GM12878 (cell line): ENCODE data around the gene LRFN2.

Experiments used
- BHLHE40 ChIP-seq, 2 experiments: fragments of 450-650 bp in 1 of 2; IDR thresholded peaks; 2 replicates each; pipeline ENCODE4 v1.6.1; 2011 to 2017; ENCODE audit warnings: low read depth in 2 of 2, borderline replicate concordance in 1 of 2, improper control_type of control experiment in 1 of 2, low read length in 1 of 2, mild to moderate bottlenecking in 1 of 2
- EP300 ChIP-seq, 2 experiments: fragments of 150-350 bp in 1 of 2; IDR thresholded peaks; 2 replicates each; pipeline ENCODE4 v1.6.1; 2011 to 2012; ENCODE audit warnings: low read depth in 2 of 2, low read length in 2 of 2, borderline replicate concordance in 1 of 2, improper control_type of control experiment in 1 of 2, inconsistent platforms in 1 of 2; ENCODE audit not compliant: control insufficient read depth in 1 of 2
- EZH2 ChIP-seq: IDR thresholded peaks from 2 replicates; pipeline ENCODE4 v1.6.1; 2012; ENCODE audit warnings: low read depth, mild to moderate bottlenecking, control low read depth, inconsistent platforms, low read length, borderline replicate concordance; ENCODE audit not compliant: control insufficient read depth
- HDAC6 ChIP-seq: fragments of 200-600 bp; sonication (generic); IDR thresholded peaks from one replicate; pipeline ENCODE4 v1.8.0; 2017; ENCODE audit warnings: antibody characterized with exemption; ENCODE audit not compliant: unreplicated experiment
- JUND ChIP-seq: IDR thresholded peaks from 2 replicates; pipeline ENCODE4 v1.6.1; 2012; ENCODE audit warnings: low read depth, mild to moderate bottlenecking, low read length, improper control_type of control experiment, moderate library complexity
- NFYB ChIP-seq: IDR thresholded peaks from 2 replicates; pipeline ENCODE4 v1.6.1; 2011; ENCODE audit warnings: low read depth, mild to moderate bottlenecking, low read length, improper control_type of control experiment, moderate library complexity; ENCODE audit not compliant: insufficient read depth
- NR2C2 ChIP-seq: IDR thresholded peaks from 2 replicates; pipeline ENCODE4 v1.6.1; 2011; ENCODE audit warnings: borderline replicate concordance, low read depth; ENCODE audit not compliant: control insufficient read depth, insufficient read length
- POLR2AphosphoS5 ChIP-seq: IDR thresholded peaks from 2 replicates; pipeline ENCODE4 v1.6.1; 2011; ENCODE audit warnings: mild to moderate bottlenecking, low read length, inconsistent platforms
- RCOR1 ChIP-seq: conservative IDR thresholded peaks from 2 replicates; pipeline ENCODE4 v1.6.1; 2012; ENCODE audit warnings: low read depth, low read length, improper control_type of control experiment
- SMAD1 ChIP-seq: fragments of 450-650 bp; IDR thresholded peaks from 2 replicates; pipeline ENCODE4 v1.6.1; 2018; ENCODE audit warnings: mild to moderate bottlenecking, low read depth; ENCODE audit not compliant: partially characterized antibody
- ZNF207 ChIP-seq: fragments of 450-650 bp; IDR thresholded peaks from 2 replicates; pipeline ENCODE4 v1.6.1; 2014; ENCODE audit warnings: antibody characterized with exemption, mild to moderate bottlenecking, borderline replicate concordance
- TF ChIP-seq, protein P1 (sequence below), 3 experiments: IDR thresholded peaks in 2 of 3; conservative IDR thresholded peaks in 1 of 3; 2 replicates each; pipeline ENCODE4 v1.5.1; 2011; ENCODE audit warnings: low read depth in 3 of 3, low read length in 3 of 3, mild to moderate bottlenecking in 3 of 3, control low read depth in 2 of 3, moderate library complexity in 2 of 3, inconsistent platforms in 1 of 3, mixed read lengths in 1 of 3; ENCODE audit not compliant: control insufficient read depth in 2 of 3, insufficient read depth in 1 of 3; ENCODE audit errors: extremely low read depth in 1 of 3
- TF ChIP-seq, protein P2 (sequence below): IDR thresholded peaks from 2 replicates; pipeline ENCODE4 v1.6.1; 2011; ENCODE audit warnings: borderline replicate concordance, low read depth, mild to moderate bottlenecking, moderate library complexity, low read length; ENCODE audit not compliant: insufficient read depth, poor library complexity, severe bottlenecking
- TF ChIP-seq, protein P3 (sequence below): fragments of 150-350 bp; IDR thresholded peaks from 2 replicates; pipeline ENCODE4 v1.6.1; 2016; ENCODE audit warnings: low read depth, low read length

DNA sequence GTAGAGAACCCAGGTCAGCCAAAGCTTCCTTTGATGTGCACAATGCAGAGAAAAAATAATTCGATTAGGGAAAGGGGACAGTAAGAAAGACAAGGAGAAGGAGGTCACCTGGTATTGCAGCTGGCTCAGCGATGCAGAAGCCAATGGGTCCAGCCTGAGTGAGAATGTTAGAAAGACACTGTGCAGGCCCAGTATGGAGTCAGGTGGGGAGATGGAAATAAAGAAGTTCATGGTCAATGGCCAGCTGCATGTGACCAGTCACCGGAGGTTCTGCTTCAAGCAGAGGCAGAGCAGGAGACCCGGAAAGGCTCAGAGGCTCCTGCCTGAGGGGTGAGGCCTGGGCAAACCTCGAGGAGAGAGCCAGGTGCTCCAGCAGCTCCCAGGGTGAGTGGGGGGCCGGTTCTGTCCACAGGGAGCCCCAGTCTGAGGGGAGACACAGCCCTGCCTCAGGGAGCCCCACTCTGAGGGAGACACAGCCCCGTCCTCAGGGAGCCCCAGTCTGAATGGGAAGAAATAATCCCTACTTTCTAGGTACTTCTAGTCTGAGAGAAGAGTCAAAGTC is 51.3 kb downstream of the LRFN2 start:
- TF ChIP-seq, protein P1, sequence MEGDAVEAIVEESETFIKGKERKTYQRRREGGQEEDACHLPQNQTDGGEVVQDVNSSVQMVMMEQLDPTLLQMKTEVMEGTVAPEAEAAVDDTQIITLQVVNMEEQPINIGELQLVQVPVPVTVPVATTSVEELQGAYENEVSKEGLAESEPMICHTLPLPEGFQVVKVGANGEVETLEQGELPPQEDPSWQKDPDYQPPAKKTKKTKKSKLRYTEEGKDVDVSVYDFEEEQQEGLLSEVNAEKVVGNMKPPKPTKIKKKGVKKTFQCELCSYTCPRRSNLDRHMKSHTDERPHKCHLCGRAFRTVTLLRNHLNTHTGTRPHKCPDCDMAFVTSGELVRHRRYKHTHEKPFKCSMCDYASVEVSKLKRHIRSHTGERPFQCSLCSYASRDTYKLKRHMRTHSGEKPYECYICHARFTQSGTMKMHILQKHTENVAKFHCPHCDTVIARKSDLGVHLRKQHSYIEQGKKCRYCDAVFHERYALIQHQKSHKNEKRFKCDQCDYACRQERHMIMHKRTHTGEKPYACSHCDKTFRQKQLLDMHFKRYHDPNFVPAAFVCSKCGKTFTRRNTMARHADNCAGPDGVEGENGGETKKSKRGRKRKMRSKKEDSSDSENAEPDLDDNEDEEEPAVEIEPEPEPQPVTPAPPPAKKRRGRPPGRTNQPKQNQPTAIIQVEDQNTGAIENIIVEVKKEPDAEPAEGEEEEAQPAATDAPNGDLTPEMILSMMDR (IDR thresholded peaks at IDR 0.05 in 2 of 3, conservative IDR thresholded peaks at IDR 0.05 in 1 of 3; ENCODE audit: control insufficient read depth in 2 of 3, extremely low read depth in 1 of 3, insufficient read depth in 1 of 3, low read depth in 3 of 3, low read length in 3 of 3) = no peak
- TF ChIP-seq RCOR1 (no peak), EP300 (IDR thresholded peaks at IDR 0.05; ENCODE audit: borderline replicate concordance in 1 of 2, control insufficient read depth in 1 of 2, low read depth in 2 of 2, low read length in 2 of 2) (no peak), POLR2AphosphoS5 (no peak), SMAD1 (no peak), HDAC6 (no peak), NR2C2 (no peak), BHLHE40 (IDR thresholded peaks at IDR 0.05; ENCODE audit: borderline replicate concordance in 1 of 2, low read depth in 2 of 2, low read length in 1 of 2) (no peak), NFYB (no peak), ZNF207 (no peak), EZH2 (no peak), JUND (no peak)
- TF ChIP-seq, protein P2, sequence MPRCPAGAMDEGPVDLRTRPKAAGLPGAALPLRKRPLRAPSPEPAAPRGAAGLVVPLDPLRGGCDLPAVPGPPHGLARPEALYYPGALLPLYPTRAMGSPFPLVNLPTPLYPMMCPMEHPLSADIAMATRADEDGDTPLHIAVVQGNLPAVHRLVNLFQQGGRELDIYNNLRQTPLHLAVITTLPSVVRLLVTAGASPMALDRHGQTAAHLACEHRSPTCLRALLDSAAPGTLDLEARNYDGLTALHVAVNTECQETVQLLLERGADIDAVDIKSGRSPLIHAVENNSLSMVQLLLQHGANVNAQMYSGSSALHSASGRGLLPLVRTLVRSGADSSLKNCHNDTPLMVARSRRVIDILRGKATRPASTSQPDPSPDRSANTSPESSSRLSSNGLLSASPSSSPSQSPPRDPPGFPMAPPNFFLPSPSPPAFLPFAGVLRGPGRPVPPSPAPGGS = no peak
- TF ChIP-seq, protein P3, sequence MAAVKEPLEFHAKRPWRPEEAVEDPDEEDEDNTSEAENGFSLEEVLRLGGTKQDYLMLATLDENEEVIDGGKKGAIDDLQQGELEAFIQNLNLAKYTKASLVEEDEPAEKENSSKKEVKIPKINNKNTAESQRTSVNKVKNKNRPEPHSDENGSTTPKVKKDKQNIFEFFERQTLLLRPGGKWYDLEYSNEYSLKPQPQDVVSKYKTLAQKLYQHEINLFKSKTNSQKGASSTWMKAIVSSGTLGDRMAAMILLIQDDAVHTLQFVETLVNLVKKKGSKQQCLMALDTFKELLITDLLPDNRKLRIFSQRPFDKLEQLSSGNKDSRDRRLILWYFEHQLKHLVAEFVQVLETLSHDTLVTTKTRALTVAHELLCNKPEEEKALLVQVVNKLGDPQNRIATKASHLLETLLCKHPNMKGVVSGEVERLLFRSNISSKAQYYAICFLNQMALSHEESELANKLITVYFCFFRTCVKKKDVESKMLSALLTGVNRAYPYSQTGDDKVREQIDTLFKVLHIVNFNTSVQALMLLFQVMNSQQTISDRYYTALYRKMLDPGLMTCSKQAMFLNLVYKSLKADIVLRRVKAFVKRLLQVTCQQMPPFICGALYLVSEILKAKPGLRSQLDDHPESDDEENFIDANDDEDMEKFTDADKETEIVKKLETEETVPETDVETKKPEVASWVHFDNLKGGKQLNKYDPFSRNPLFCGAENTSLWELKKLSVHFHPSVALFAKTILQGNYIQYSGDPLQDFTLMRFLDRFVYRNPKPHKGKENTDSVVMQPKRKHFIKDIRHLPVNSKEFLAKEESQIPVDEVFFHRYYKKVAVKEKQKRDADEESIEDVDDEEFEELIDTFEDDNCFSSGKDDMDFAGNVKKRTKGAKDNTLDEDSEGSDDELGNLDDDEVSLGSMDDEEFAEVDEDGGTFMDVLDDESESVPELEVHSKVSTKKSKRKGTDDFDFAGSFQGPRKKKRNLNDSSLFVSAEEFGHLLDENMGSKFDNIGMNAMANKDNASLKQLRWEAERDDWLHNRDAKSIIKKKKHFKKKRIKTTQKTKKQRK = no peak
